Stimulated activated naive CD8-positive, alpha-beta T cell treated with anti-CD3 and anti-CD28 coated beads, Interleukin-15, amount 100 ng/mL, for 72 hours (primary cell): Measurements from ENCODE around the gene MAD1L1.
A peak's percentile ranks its signal among the peaks of the same experiment; 100 is the strongest.

ENCODE experiments used
- ATAC-seq: fragments of 150-1000 bp; cut with Tn5 transposase; 2 replicates; pipeline ENCODE4 v1.10.0; 2021; ENCODE audit warnings: mild to moderate bottlenecking, moderate library complexity
- DNase-seq, 2 donors: peaks; one replicate each; pipeline ENCODE4 v3.0.0; 2021 to 2022
- H3K27ac Mint-ChIP-seq, 2 donors: one replicate each; pipeline ENCODE4 v1.8.0; 2022; ENCODE audit warnings: mild to moderate bottlenecking in 2 of 2, mixed read lengths in 2 of 2, moderate library complexity in 2 of 2
- H3K27me3 Mint-ChIP-seq: one replicate; pipeline ENCODE4 v1.8.0; 2022; ENCODE audit warnings: mixed read lengths
- H3K4me1 Mint-ChIP-seq: one replicate; pipeline ENCODE4 v1.8.0; 2022; ENCODE audit warnings: mild to moderate bottlenecking, mixed read lengths
- H3K4me3 Mint-ChIP-seq, 2 donors: one replicate each; pipeline ENCODE4 v1.8.0; 2022; ENCODE audit warnings: mild to moderate bottlenecking in 2 of 2, mixed read lengths in 2 of 2, moderate library complexity in 1 of 2
- H3K9me3 Mint-ChIP-seq, 2 donors: one replicate each; pipeline ENCODE4 v1.8.0; 2022; ENCODE audit warnings: mixed read lengths in 2 of 2

Gene MAD1L1

GRCh38 chr7:2106440-2106839, 126.3 kb downstream of the MAD1L1 start:
- Mint-ChIP-seq H3K27ac (no peak overlapping the region), H3K4me3 (no peak overlapping the region), H3K4me1 (peaks cover 62% of the 10 kb centered on the region), H3K27me3 (no peaks in the 10 kb centered on the region), H3K9me3 (peaks cover 0 to 8% of the 10 kb centered on the region in 2 donors)
- ATAC-seq (no peak), DNase-seq (no peak)

DNA sequence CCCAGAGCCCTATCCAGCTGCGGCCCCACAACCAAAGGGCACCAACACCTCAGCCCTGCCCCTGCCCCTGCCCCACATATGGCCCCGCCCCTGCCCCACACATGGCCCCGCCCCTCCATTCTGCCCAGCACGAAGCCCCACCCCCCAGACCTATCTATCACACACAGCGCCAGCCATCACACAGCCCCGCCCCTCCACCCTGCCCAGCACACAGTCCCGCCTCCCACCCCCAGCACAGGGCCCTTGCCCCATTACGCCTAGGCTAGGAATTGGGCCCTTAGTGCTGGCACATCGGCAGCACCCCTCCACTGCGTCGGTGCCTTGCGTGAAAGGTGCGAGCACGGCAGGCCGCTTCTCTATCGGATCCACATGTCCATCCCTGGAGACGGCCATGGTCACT, 126.8 kb downstream of the MAD1L1 start:
- ATAC-seq (no peak), DNase-seq (no peak)
- no peaks in the 10 kb centered on the region for H3K27me3 Mint-ChIP-seq
- H3K9me3 Mint-ChIP-seq, result peaks cover 0 to 8% of the 10 kb centered on the region in 2 donors
- no peak overlapping the region for H3K27ac Mint-ChIP-seq
- peaks cover 58% of the 10 kb centered on the region for H3K4me1 Mint-ChIP-seq
- no peak overlapping the region for H3K4me3 Mint-ChIP-seq

- Mint-ChIP-seq H3K4me1 (peaks cover 57% of the 10 kb centered on the region), H3K27me3 (no peaks in the 10 kb centered on the region), H3K4me3 (no peak overlapping the region), H3K27ac (peak overlapping the region in 1 of 2 donors; percentile 45), H3K9me3 (peaks cover 0 to 8% of the 10 kb centered on the region in 2 donors)
- no peak for ATAC-seq
- DNase-seq, result no peak
Measured at GRCh38 chr7:2105280-2105679, 127.5 kb downstream of the MAD1L1 start.

GRCh38 chr7:2104716-2105115, 128.0 kb downstream of the MAD1L1 start:
- Mint-ChIP-seq H3K27me3 (no peaks in the 10 kb centered on the region), H3K4me3 (no peak overlapping the region), H3K27ac (no peak overlapping the region), H3K4me1 (peaks cover 57% of the 10 kb centered on the region), H3K9me3 (peaks cover 0 to 8% of the 10 kb centered on the region in 2 donors)
- DNase-seq (no peak), ATAC-seq (no peak)

DNA sequence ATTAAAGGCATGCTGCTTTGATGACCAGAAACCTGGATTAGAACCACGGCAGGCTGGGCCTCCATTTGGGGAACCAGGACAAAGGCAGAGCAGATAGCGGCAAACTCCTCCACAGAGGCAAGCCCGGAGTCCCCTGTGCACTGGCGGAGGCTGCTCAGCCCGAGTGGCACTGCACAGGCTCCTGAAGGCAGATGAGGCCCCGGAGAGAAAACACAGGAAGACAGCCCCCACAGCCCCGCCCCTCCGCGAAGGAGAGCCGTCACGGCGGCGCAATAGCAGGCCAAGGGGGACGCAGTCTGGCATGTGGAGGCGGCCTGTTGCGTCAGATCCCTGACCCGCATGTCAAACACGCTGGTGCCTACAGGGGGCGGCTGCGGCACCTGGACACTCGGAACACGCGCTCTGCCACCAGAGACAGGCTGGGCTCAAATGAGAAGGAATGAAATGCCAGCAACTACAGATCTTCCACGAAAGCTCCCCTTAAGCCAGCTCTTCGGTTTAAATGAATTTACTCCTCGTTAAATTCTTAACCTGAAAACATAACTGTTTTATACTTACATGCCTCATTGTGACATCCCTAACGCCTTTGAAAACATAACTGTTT, 128.5 kb downstream of the MAD1L1 start:
- peak overlapping the region; percentile 91 to 95 for H3K27ac Mint-ChIP-seq

DNA sequence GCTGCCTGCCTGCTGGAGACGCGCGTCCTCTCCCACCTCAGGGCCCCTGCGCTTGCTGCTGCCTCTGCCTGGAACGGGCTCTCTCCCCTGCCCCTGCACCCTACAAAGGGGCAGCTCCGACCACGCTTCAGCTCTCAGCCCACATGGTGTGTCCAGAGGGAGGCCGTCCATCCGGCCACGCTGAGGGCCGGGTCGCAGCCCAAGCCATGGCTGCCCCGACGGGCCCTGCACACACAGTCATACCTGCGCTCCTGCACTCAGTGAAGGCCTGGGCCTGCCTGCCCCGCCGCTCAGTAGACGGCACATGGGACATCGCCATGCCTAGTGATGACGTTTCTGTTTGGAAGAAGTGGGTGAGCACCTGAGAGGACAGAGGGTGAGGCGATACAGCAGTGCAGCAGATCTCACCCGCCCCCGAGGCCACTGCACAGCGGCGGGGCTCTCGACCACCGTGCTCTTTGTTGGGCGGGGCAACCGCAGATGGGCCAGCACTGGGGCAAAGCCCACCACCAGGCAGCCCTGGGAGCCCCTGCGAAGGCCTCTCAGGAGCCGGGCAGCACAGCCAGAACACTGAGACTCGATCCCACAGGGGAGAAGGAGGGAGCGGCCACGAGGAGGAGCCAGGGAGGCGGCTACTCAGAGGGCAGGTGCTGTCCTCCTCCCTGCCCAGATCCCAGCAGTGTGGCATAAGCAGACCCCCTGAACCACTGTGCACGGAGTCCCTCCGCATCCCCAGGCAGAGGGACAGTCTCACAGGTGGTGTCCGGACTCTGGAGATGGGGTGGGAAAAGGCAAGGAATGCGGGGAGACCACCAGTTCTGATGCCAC, 129.5 kb downstream of the MAD1L1 start:
- DNase-seq (no peak), ATAC-seq (no peak)
- H3K27ac Mint-ChIP-seq, result peak overlapping the region; percentile 91 to 95
- H3K27me3 Mint-ChIP-seq, result no peaks in the 10 kb centered on the region
- peaks cover 0 to 8% of the 10 kb centered on the region in 2 donors for H3K9me3 Mint-ChIP-seq
- peaks cover 70% of the 10 kb centered on the region for H3K4me1 Mint-ChIP-seq
- H3K4me3 Mint-ChIP-seq, result peak overlapping the region in 1 of 2 donors; percentile 68

More for the DNA sequence above, 128.5 kb downstream of the MAD1L1 start:
- H3K9me3 Mint-ChIP-seq, result peaks cover 0 to 8% of the 10 kb centered on the region in 2 donors
- ATAC-seq (peak; percentile 84), DNase-seq (peak; percentile 84 to 92)
- no peaks in the 10 kb centered on the region for H3K27me3 Mint-ChIP-seq
- peaks cover 61% of the 10 kb centered on the region for H3K4me1 Mint-ChIP-seq
- peak overlapping the region; percentile 68 to 74 for H3K4me3 Mint-ChIP-seq

- ATAC-seq, result peak; percentile 7
- Mint-ChIP-seq H3K9me3 (peaks cover 0 to 8% of the 10 kb centered on the region in 2 donors), H3K4me3 (no peak overlapping the region), H3K4me1 (peaks cover 80% of the 10 kb centered on the region), H3K27me3 (no peaks in the 10 kb centered on the region), H3K27ac (peak overlapping the region; percentile 0 to 35)
- DNase-seq, result peak in 1 of 2 donors; percentile 36
Measured at GRCh38 chr7:2102375-2102723, 130.4 kb downstream of the MAD1L1 start.

DNA sequence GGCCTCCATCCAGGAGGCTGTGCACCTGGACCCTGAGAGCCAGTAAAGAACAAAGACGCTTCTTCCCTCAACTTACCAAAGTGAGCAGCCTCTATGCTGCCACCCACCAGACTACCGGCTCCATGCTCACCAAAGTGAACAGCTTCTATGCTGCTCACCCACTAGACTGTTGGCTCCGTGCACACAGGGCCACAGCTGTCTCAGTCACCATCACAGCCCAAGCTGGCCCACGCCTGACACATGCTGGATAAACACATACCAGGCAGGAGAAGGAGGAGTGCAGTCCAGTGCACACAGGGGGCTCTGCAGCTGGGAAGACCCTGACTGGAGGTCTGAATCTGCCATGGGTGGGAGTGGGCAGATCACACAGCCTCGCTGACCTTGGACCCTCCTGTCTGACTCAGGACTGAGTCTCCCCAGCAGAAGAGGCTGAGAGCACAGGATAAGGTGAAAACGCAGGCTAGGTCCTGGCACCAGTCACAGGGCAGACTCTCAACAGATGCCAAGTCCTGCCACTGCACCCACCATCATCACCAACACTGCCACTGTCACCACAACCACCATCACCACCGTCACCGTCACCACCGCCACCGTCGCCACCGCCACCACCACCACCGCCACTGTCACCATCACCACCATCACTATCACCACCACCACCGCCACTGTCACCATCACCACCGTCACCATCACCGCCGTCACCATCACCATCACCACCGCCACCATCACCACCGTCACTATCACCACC, 130.9 kb downstream of the MAD1L1 start:
- Mint-ChIP-seq H3K4me3 (no peak overlapping the region), H3K4me1 (peaks cover 83% of the 10 kb centered on the region), H3K9me3 (peaks cover 0 to 8% of the 10 kb centered on the region in 2 donors), H3K27me3 (no peaks in the 10 kb centered on the region), H3K27ac (peak overlapping the region in 1 of 2 donors; percentile 27)
- no peak for ATAC-seq
- no peak for DNase-seq

DNA sequence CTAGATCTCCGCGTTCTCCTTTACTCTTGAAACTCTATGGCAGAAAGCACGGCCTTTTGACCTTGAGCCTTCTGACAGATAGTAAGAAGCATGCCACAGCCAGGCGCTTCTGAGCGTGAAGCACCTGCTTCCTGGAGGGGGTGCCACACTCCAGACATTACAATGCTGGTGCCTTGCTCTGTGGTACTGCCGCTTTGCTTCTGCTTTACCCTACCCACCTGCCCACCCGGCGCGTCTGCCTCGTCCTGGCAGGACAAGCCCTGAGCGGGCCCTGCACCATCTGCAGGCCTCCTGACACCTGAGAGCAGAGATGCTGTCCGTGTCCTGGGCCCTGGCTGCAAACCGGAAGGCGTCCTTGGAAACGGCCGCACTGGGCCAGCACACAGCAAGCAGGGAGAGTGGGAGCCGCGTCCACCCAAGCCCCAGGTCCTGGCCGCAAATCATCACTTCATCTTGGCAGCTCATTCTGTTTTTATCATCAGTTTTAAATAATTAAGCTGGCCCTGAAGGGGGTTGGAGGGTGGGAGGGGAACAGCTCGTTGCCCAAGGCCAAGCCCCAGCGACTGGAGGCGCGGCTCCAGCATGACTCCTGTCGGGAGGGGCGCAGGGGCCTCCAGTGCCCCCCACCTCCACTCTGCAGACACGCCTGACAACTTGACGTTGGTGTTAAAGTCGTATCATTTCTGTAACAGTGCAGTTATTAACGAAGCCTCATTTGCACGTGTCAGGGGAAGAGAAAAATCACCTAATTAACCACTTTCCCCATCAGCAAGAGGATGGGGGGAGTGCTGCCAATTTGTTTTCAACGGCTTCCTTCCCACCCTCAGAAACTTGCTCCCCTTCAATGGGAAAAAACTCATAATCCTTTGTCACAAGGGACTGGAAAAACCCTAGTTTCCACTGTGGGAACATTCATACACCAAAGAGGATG, 132.2 kb downstream of the MAD1L1 start:
- H3K9me3 Mint-ChIP-seq, result peaks cover 0 to 8% of the 10 kb centered on the region in 2 donors
- H3K27ac Mint-ChIP-seq, result no peak overlapping the region
- H3K4me3 Mint-ChIP-seq, result peak overlapping the region in 1 of 2 donors; percentile 23
- peak in 1 of 2 donors; percentile 40 for DNase-seq
- ATAC-seq, result peak; percentile 40
- no peaks in the 10 kb centered on the region for H3K27me3 Mint-ChIP-seq
- peaks cover 84% of the 10 kb centered on the region for H3K4me1 Mint-ChIP-seq

- peak overlapping the region in 1 of 2 donors; percentile 72 for H3K27ac Mint-ChIP-seq
- H3K9me3 Mint-ChIP-seq, result peaks cover 0 to 8% of the 10 kb centered on the region in 2 donors
- peak in 1 of 2 donors; percentile 35 for DNase-seq
- H3K27me3 Mint-ChIP-seq, result no peaks in the 10 kb centered on the region
- peak overlapping the region in 1 of 2 donors; percentile 34 for H3K4me3 Mint-ChIP-seq
- H3K4me1 Mint-ChIP-seq, result peaks cover 78% of the 10 kb centered on the region
- peak; percentile 32 for ATAC-seq
Measured at GRCh38 chr7:2099048-2099957, 133.4 kb downstream of the MAD1L1 start.

DNA sequence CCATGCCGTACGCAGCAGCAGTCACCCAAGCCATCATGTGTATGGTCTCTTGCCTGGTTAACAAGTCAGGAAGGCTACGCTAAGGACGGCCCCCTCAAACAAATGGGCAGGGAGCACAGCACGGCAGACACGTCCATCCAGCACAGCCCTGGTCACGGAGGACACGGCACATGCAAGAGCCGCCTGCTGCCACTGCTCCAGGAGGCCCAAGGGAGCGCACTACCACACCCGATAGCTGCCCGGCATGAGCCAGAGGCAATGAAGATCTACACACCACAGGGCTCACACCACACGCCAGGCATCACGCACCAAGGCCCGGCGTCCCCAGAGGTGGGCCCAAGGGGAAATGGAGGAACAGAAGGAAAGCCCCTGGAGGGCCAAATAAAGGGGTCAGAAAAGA, 134.2 kb downstream of the MAD1L1 start:
- Mint-ChIP-seq H3K27me3 (no peaks in the 10 kb centered on the region), H3K4me3 (no peak overlapping the region), H3K27ac (peak overlapping the region in 1 of 2 donors; percentile 72), H3K4me1 (peaks cover 77% of the 10 kb centered on the region), H3K9me3 (peaks cover 0 to 8% of the 10 kb centered on the region in 2 donors)
- DNase-seq, result no peak
- no peak for ATAC-seq

DNA sequence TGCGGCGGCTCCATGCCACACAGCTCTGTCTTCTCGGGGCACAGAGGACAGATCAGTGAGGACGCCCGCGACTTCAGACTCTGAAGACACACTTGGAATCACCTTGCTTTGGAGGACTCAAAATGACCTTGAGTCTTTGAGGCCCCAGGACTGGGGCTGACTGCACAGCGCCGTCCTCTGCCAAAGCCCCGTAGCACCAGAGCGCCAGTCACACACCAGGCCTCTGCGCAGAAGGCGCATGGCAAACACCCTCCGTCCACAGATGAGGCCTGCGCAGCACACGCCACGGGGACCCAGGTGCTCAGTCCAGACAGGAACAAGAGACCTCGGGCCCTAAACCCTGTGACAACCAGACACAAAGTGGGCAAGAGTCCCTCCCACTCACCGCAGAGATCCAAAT, 134.7 kb downstream of the MAD1L1 start:
- peaks cover 0 to 8% of the 10 kb centered on the region in 2 donors for H3K9me3 Mint-ChIP-seq

GRCh38 chr7:2097492-2097891, 135.3 kb downstream of the MAD1L1 start:
- Mint-ChIP-seq H3K4me1 (peaks cover 69% of the 10 kb centered on the region), H3K27ac (peak overlapping the region in 1 of 2 donors; percentile 32)

More for the DNA sequence above, 134.7 kb downstream of the MAD1L1 start:
- H3K27ac Mint-ChIP-seq, result peak overlapping the region in 1 of 2 donors; percentile 30
- DNase-seq (no peak), ATAC-seq (no peak)
- no peak overlapping the region for H3K4me3 Mint-ChIP-seq
- peaks cover 75% of the 10 kb centered on the region for H3K4me1 Mint-ChIP-seq
- no peaks in the 10 kb centered on the region for H3K27me3 Mint-ChIP-seq

More at GRCh38 chr7:2097492-2097891, 135.3 kb downstream of the MAD1L1 start:
- DNase-seq (no peak), ATAC-seq (no peak)
- H3K9me3 Mint-ChIP-seq, result peaks cover 0 to 6% of the 10 kb centered on the region in 2 donors
- no peaks in the 10 kb centered on the region for H3K27me3 Mint-ChIP-seq
- H3K4me3 Mint-ChIP-seq, result no peak overlapping the region
